GM18951 (cell line): Measurements from ENCODE around the gene UPF3A.

ENCODE experiments used
- POLR2A ChIP-seq: IDR thresholded peaks from 4 replicates; pipeline ENCODE4 v1.6.1; 2011; ENCODE audit warnings: mild to moderate bottlenecking; ENCODE audit not compliant: insufficient read length, insufficient read depth; ENCODE audit errors: extremely low read depth
- in situ Hi-C: fragments of 300-500 bp; cut with MboI; formaldehyde crosslinking; loops from one replicate; pipeline ENCODE4 v1.12.0; 2022; ENCODE audit warnings: low sequenced_read_pairs, mixed read lengths, inconsistent platforms; ENCODE audit not compliant: unreplicated experiment

The UPF3A gene

DNA sequence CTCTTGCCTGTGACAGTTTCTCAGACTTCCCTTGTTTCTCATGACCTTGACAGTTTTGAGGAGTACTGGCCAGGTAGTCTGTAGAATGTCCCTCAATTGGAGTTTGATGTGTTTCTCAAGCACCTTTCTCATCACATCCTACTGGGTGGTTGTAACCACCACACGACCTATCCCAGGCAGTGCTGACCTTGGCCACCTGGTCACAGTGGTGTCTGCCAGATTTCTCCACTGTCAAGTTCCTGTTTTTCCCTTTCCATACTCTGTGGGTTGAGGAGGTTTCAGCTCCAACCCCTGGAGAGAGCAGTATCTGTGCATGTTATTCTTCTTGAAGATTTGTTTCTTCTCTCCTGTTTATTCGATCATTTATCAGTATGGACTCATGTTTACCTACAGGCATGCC is 8.4 kb upstream of the UPF3A start:
- in situ Hi-C loops = no loop called here
- no peak for TF ChIP-seq POLR2A

DNA sequence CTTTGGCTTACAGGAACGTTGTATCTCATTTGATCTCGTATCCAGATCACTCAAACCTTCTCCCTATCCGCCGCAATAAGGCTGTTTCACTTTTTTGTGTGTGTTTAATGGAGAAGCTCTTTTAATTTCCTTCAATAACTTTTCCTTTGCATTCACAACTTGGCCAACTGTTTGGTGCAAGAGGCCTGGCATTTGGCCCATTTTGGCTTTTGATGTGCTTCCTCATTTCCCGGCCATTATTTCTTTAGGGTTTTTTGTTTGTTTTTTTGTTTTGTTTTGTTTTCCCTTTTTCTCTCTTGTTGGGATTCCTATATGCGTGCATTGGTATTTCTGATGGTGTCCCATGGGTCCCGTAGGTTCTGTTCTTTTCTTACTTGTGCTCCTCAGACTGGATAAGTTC is 6.1 kb upstream of the UPF3A start:
- in situ Hi-C loops = no loop called here
- TF ChIP-seq POLR2A = no peak

GRCh38 chr13:114279146-114279545 is 2.3 kb upstream of the UPF3A start:
- TF ChIP-seq POLR2A = no peak
- in situ Hi-C loops = no loop called here

- in situ Hi-C loops = no loop called here
- TF ChIP-seq POLR2A = no peak
Observed at GRCh38 chr13:114279758-114280355, 1.5 kb upstream of the UPF3A start.

GRCh38 chr13:114282041-114282670 is 755 bp downstream of the UPF3A start:
- in situ Hi-C loops = no loop called here
- no peak for TF ChIP-seq POLR2A

DNA sequence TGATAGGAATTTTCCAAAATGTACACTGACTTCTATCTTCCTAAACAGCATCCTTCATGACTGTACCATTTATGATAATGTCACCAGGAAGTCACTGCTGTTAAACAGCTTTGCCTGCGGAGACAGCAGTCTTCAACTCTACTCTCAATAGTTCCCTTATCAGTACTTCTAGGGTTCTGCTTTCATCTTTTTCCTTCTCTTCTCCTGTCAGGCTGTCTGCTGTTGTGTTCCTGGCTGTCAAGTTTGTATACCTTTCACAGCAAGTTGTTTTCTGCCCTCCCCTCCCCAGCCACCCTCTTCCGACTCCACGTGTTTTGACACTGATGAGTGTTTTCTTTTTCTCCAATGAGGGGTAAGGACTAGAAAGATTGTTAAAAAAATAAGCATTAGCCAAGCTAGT is 2.2 kb downstream of the UPF3A start:
- in situ Hi-C loops = no loop called here
- TF ChIP-seq POLR2A = no peak

DNA sequence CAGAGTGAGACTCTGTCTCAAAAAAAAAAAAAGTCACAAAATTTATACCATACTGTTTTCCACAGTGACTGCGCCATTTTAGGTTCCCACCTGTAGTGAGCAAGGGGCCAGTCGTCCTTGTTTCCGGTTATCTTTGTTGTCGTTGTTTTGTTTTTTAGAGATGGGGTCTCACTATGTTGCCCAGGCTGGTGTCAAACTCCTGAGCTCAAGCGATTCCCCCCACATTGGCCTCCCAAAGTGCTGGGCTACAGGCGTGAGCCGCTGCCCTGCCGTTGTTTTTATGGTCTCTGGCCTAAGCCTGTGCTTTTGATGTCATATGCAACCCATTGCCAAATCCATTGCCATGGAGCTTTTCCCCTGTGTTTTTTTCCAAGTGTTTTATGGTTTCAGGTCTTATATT is 3.3 kb downstream of the UPF3A start:
- in situ Hi-C loops = no loop called here
- no peak for TF ChIP-seq POLR2A

DNA sequence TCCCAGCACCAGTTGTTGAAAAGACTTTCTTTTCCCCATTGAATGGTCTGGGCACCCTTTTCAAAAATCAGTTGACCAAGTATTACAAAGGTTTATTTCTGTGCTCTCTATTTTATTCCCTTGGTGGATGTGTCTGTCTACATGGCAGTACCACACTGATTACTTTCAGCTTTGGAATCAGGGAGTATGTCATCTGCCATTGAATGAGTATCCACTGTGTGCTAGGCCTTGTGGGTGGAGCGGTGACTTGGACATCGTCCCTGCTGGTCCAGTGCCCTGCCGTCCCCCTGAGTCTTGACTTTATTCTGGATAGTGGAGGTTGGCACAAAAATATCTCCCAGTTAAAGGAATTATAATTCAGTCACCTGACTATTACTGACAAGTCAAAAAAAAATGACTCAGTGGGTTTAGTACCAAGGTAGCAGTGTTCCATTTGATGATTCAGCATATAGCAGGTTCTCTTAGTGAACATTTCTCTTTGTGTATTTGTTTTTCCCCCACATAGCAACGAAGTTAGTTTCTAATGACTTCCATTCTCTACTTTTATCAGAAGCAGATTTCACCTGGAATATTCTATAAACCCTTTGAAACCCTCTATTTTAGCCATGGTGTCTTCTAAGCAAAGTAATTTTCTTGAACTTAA is 3.9 kb downstream of the UPF3A start:
- in situ Hi-C loops = no loop called here
- TF ChIP-seq POLR2A = no peak

DNA sequence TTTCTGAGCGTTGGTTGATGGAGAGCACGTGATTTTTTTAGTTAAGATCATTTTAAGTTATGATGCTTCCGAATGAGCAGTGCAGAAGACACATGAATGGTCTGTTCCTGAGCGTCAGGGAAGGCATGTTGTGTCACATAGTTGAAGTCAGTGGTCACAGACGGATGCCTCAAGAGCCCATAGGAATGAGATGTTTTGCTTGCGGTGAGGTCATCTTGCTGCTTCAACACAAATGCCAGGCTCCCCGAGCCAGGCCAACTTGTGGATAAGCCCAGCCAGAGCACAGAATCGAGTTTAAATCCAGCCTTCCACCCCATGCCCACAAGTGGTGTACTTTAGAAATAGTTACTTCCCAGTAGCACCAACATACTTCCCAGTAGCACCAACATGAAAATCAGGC is 5.4 kb downstream of the UPF3A start:
- in situ Hi-C loops = no loop called here

GRCh38 chr13:114288157-114288591 is 6.8 kb downstream of the UPF3A start:
- no peak for TF ChIP-seq POLR2A
- in situ Hi-C loops = no loop called here

More for the DNA sequence above, 5.4 kb downstream of the UPF3A start:
- TF ChIP-seq POLR2A = no peak

DNA sequence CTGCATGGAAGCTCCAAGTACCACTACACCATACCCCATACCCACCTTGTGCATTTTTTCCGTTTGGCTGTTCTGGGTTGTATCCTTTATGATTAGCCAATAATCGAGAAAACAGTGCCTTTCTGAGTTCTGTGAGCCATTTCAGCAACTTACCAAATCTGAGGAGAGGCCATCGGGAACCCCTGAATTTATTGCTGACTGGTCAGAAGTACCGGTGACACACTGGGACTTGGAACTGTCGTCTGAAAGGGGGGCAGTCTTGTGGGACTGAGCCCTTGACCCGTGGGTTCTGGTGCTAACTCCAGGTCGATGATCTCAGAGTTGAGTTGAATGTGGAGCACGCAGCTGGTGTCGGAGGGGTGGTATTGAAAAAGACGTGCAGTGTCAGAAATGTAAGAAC is 15.0 kb downstream of the UPF3A start:
- in situ Hi-C loops = no loop called here
- TF ChIP-seq POLR2A = no peak

DNA sequence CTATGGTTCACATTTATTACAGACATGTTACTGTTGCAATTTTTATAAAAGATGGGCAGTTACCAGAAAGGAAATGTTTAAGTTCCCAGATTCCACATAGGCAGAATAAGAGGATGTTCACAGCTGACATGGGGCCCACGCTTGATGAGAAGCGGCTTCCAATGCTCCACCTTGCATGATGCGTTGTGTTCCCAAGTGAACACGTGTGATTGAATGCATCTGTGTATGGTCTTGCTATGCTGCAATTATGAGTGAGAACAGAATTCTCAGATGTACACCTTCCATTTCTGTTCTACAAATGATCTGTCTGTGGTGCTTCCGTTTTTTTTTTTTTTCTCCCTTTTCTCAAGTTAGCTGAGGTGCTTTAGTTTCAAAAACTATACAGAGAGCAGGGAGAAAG is 15.5 kb downstream of the UPF3A start:
- in situ Hi-C loops = no loop called here
- TF ChIP-seq POLR2A = no peak

DNA sequence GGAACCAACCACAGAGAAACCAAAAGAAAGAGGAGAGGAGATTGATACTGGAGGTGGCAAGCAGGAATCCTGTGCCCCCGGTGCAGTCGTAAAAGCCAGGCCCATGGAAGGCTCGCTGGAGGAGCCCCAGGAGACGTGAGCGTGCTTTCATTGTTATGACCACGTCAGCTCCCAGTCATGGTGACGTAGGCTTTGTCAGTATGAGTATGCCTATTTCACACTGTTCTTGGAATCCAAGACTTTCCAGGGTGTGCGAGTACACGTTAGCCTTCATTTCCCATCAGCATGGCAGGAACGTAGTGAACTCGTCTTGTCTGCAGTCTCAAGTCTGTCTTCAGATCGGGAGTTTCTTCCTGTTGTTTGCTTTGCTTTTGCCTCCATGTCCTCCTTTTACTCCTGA is 17.5 kb downstream of the UPF3A start:
- no peak for TF ChIP-seq POLR2A
- in situ Hi-C loops = no loop called here
